GM08714 (cell line): ENCODE results near the gene DRAP1.
A peak's percentile ranks its signal among the peaks of the same experiment; 100 is the strongest.

Experiments
- H3K4me3 ChIP-seq: fragments of 200-500 bp; sonication (Bioruptor generic); 2 replicates; pipeline ENCODE4 v1.5.1; 2014; ENCODE audit warnings: mild to moderate bottlenecking, low read length, inconsistent platforms
- ZNF274 ChIP-seq: IDR thresholded peaks from 2 replicates; pipeline ENCODE4 v1.6.1; 2012; ENCODE audit warnings: mild to moderate bottlenecking, low read depth, low read length

DRAP1 gene

GRCh38 chr11:65952052-65952521 is 32.9 kb downstream of the DRAP1 start:
- TF ChIP-seq ZNF274 = no peak
- no peak overlapping the region for H3K4me3 ChIP-seq

DNA sequence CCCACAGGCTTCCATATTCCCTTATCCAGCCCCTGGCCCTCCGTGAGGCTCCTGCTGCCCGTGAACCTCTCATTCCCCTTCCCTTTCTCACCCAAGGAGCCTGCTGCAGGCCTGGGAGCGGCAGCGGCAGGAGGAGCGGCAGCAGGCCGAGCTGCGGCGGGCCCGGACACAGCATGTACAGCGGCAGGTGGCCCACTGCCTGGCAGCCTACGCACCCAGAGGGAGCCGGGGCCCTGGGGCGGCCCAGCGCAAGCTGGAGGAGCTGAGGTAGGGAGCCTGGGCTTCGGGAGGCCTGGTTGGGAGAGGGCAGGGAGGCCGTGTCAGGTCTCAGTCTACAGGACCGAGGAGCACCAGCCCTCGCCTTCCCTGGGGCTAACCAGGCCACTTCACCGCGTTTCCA is 34.2 kb downstream of the DRAP1 start:
- no peak overlapping the region for H3K4me3 ChIP-seq
- no peak for TF ChIP-seq ZNF274

DNA sequence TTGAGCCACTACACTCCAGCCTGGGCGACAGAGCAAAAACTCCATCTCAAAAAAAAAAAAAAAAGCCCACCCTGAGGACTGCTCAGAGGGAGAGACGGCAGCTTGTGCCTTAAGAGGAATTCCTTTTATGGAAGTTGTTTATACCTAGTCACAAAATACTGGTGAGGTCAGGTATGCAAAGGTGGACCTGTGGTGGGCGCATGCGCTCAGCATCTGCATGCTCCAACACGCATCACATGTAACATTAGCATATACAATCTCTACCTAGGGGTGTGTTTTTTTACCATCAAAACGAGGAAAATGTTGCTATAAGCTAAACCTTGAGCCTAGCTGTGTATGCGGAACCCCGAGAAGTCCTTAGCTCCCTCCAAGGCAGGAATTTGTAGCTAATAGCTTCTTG is 35.5 kb downstream of the DRAP1 start:
- TF ChIP-seq ZNF274 = no peak
- H3K4me3 ChIP-seq = no peak overlapping the region

DNA sequence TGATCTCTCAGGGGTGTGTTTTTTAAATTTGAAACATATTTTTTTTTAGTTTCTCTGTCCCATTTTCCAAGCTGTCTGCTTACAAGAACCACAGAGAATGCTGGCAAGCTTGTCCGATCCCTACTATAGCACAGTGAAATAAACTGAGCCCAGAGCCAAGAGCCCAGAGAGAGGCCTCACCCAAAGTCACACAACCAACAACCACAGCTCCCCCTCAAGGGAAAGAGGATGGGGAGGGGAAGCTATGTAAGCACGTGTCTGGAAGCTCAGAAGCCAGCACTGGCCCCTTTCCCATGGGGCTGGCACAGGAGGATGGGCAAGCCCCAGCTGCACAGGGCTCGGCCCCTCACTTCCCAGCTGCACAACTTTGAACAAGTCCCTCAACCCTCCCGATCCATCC is 39.1 kb downstream of the DRAP1 start:
- no peak overlapping the region for H3K4me3 ChIP-seq
- TF ChIP-seq ZNF274 = no peak

- no peak overlapping the region for H3K4me3 ChIP-seq
- TF ChIP-seq ZNF274 = no peak
Observed at GRCh38 chr11:65958774-65959420, 39.7 kb downstream of the DRAP1 start.

- no peak for TF ChIP-seq ZNF274
- peak overlapping the region; percentile 71 for H3K4me3 ChIP-seq
Observed at GRCh38 chr11:65960824-65961266, 41.6 kb downstream of the DRAP1 start.

DNA sequence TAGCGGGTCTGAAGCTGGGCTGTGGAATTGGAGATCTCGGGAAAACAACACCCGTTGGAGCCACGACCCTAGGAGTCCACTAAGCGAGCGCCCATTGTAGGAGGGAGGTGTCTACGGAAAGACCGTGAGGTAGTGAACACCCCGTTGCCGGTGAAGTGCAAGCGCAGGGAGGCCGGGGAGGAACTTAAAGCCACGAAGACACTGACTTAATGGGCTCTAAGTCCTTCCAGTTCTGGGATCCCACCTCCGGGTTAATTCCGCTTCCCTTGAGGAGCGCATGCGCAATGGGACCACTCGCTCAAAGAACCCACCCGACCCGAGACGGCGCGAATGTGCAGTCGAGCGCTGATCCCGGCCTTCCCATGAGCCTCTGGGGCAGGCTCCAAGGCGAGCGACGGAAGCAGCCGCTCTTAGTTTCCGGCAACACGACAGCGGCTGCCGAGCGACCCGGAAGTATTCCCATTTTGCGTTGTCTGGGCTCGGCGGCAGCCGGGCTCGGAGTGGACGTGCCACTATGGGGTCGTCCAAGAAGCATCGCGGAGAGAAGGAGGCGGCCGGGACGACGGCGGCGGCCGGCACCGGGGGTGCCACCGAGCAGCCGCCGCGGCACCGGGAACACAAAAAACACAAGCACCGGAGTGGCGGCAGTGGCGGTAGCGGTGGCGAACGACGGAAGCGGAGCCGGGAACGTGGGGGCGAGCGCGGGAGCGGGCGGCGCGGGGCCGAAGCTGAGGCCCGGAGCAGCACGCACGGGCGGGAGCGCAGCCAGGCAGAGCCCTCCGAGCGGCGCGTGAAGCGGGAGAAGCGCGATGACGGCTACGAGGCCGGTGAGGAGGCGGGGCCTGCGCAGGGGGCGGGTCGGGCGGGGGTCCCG is 42.3 kb downstream of the DRAP1 start, which contains the start of gene SART1:
TSS of gene SART1 (plus strand) at position 468 of the 874 bp plus-strand sequence. CDS start at position 515, 47 bp downstream.
- H3K4me3 ChIP-seq = peak within 1 kb of the TSS; percentile 71

DNA sequence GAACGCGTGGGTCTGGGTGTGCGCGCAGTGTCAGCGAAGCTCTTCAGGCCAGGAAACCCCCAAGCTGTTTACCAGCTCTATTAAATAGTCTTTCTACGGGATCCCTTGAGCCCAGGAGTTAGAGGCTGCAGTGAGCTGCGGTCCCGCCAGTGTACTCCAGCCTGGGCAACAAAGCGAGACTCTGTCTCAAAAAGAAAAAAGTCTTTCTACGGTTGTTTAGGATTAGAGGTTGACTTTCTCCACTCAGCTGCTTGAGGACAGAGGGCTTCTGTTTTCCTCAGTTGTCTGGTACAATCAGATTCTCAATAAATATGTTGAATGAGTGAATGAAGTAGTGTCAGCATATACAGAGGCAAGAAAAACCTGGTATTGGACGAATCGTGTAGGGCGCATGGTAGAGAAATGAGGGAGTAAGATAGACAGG is 42.9 kb downstream of the DRAP1 start:
- H3K4me3 ChIP-seq = peak overlapping the region; percentile 71
- TF ChIP-seq ZNF274 = no peak

More for the DNA sequence above, 42.3 kb downstream of the DRAP1 start, which contains the start of gene SART1:
- no peak for TF ChIP-seq ZNF274

DNA sequence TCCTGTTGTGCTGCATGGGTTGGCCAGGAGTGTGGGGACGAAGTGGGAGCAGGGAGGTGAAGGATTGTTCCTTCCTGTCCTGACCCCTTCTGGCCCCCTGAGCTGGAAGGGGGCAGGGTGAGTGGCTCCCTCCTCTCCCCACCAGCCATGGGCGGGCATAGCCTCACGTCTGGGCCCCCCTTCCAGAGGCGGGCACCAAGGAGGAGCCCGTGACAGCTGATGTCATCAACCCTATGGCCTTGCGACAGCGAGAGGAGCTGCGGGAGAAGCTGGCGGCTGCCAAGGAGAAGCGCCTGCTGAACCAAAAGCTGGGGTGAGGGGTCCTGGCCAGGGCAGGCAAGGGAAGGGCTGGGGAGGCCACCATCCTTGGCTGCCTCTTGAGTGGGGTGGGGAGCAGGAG is 45.7 kb downstream of the DRAP1 start:
- H3K4me3 ChIP-seq = no peak overlapping the region
- TF ChIP-seq ZNF274 = no peak

DNA sequence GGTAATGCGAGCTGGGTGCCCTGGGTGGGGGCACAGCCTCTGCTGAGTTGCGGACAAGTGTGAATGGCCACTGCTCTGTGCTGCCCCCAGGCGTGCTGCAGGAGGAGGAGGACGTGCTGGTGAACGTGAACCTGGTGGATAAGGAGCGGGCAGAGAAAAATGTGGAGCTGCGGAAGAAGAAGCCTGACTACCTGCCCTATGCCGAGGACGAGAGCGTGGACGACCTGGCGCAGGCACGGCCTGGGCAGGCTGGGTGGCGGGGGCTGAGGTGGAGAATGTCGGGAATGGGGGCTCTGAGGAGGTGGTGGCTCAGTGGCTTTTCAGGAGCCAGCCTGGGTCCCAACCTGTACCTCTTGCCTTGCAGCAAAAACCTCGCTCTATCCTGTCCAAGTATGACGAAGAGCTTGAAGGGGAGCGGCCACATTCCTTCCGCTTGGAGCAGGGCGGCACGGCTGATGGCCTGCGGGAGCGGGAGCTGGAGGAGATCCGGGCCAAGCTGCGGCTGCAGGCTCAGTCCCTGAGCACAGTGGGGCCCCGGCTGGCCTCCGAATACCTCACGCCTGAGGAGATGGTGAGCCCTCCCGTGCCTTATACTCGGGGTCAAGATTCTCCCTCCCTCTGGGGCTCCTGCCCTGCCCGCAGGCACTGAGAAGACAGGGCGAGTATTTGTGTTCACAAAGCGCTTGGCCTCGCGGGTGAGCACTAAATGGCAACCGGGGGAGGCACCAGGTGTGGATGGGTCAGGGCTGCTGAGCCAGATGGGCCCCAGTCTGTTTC is 46.9 kb downstream of the DRAP1 start:
- TF ChIP-seq ZNF274 = no peak
- H3K4me3 ChIP-seq = no peak overlapping the region

DNA sequence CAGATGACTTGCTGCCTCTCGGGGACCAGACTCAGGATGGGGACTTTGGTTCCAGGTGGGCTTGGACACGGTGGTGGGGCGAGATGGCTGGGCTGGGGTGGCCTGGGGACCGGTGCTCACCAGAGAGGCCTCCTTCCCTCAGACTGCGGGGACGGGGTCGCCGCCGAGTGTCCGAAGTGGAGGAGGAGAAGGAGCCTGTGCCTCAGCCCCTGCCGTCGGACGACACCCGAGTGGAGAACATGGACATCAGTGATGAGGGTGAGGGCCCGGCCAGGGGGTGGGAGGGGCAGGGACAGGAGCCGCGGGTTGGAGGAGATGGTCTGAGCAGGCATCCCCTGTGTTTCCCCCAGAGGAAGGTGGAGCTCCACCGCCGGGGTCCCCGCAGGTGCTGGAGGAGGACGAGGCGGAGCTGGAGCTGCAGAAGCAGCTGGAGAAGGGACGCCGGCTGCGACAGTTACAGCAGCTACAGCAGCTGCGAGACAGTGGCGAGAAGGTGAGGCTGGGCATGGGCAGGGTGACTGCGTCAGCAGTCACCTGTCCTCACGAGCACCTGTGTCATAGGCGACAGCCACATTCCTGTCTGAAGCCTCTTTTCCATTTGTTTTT is 48.2 kb downstream of the DRAP1 start:
- no peak overlapping the region for H3K4me3 ChIP-seq
- no peak for TF ChIP-seq ZNF274

DNA sequence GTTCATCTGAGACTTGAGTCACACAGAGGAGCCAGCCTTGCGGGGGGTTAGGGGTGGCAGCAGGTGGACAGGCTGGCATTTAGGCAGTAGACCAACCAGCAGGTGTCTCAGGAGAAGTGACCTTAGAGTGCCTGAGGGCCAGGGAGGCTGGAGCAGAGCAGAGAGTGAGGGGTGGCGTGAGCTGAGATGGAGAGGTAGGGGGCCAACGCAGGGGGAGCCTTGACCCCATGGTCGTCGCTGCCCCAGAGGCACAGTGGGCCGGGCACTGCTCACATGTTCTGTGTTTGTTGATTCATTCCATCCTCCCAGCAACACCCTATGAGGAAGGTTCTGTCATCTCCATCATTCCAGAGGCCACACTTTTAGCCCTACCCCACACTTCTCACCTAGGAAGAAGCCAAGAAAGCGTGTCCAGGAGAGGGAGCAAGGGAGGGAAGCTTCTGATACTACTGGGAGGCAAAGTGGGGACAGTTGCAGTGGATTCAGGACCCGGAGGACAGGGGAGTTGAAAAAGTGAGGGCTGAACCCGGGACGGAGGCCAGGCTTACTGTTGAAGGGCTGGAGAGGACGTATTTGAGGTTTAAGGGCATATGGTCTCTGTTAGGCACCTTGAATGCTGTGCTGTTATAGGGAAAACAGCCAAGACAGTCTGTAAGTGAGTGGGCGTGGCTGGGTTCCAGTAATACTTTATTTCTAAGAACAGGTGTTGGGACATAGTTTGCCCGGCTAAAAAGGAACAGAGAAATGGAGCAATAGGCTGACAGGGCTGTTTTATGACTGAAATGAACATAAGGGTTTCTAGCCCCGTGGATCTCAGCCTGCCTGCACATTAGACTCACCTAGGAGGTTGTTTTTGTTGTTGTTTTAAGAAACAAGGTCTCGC is 49.6 kb downstream of the DRAP1 start:
- no peak overlapping the region for H3K4me3 ChIP-seq
- TF ChIP-seq ZNF274 = no peak
